A204.1 (cell line): ENCODE data around the gene B4GALNT3.

Source experiments
- FAIRE-seq: peaks from 2 replicates; lab custom pipeline; 2012; peaks lifted over from hg19 to GRCh38; lab: Jason Lieb, UNC

Gene B4GALNT3

DNA sequence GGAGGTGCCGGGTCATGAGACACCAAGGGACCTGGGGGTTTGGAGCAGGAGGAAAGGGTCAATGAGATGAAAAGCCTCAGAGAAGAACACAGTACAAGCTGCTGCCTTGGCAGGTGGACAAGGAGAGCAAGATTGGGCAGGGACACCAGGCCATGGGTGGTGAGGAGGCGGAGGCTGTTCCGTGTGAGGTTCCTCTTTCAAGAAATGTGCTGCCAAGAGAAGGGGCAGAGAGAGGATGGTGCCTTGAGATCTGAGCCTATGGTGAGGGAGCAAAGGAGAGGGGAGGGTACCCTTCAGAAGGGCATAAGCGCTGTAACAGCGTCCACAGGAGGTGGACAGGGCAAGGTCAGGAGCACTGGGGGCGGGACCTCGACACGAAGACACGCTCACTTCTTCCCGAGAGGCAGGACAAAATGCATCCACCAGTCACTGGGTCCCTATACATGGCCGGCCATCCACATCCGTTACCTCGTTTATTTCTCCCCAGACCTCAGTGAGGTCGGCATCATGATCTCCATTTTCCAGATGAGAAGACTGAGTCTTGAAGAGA, 100.2 kb downstream of the B4GALNT3 start:
- FAIRE-seq = no peak

DNA sequence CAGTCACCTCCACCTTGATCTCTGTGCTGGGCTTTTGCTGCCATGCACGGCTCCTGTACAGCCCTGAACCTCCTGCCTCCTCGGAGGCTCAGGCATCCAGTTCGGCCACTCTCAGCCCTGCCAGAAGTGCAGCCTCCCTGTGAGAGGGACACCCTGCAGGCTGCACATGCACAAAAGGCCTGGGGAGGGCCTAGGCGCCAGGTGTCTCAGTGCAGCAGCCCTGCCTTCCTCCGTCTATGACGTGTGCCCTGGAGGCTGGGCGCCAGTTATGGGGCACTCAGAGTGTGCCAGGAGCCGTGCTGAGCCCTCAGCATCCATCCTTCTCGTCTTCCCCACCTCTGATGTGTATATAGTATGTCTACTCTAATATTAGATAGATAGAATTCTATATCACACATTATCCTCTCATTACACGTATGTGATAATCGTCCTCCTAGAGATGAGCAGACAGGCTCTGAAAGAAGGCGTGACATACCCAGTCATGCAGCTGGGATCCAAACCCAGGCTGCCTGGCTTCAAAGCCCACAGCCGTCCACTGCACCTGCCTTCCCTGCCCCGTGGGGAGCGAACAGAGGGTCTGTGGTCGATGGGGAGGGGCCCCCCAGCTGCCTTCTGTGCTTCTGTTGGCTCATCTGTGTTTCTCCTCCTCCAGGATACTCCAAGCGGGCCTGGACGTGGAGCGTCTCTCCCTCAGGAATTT, 101.1 kb downstream of the B4GALNT3 start:
- no peak for FAIRE-seq

DNA sequence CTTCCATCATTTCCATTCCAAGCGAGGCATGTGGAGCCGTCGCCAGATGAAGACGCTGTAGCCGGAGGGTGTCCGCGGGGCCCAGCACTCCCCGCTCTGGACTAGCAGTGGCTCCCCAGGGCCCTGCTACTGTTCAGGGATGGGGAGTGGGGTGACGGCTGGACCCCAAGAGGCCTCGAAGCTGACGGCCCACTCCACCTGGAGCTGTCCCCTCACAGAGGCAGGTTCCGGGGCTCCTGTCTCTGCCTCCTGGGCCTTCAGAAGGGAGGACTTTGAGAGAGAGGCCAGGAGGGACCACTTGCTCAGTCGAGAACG, 101.6 kb downstream of the B4GALNT3 start:
- no peak for FAIRE-seq

DNA sequence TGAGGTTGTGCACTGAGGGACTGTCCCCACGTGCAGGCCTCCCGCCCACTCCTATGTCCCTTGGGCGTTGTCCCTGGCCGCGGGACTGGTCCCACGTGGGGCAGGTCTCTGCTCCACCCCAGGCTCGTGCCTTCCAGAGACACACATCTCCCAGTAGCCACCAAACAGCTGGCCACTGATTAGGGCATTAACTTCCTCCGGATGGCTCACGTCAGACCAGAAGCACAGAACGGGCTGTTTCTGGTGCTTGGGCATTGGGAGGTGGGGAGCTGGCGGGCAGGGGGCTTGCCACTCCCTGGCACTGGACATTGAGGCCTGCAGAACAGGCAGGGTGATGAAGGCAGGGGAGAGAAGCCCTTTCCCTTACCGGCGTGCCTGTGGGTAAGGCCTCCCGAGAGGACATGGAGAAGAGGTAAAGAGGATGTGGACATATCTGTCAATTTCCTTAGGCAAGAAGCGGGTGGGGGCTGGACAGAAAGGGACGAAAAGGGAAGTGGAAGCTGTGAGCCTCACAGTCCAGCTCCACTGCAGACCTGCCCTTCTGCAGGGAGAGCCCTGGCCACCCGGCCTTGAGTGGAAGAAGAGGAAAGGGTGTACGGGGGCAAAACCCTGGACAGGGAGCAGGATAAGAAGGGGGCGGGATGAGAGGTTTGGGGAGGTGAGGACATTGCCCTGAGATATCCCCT, 102.3 kb downstream of the B4GALNT3 start:
- no peak for FAIRE-seq

DNA sequence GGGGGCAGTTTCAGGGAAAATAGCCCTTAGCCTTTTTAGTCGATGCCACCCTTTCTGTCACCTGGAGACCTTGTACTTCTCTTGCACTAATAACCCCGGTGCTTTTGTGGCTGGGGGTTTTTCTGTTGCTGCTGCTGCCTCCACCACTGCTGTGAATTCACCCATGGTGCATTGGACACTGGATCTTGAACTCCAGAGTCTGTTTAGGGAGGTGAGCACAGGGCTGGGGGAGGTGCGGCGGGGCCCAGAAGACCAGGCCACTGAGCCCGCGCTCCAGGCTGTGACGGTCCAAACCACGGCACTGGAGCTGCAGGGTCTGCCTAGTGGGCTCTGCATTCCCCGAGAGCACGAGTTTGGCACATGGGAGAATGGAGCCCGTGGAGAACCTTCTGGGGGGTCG, 102.9 kb downstream of the B4GALNT3 start:
- FAIRE-seq = no peak

DNA sequence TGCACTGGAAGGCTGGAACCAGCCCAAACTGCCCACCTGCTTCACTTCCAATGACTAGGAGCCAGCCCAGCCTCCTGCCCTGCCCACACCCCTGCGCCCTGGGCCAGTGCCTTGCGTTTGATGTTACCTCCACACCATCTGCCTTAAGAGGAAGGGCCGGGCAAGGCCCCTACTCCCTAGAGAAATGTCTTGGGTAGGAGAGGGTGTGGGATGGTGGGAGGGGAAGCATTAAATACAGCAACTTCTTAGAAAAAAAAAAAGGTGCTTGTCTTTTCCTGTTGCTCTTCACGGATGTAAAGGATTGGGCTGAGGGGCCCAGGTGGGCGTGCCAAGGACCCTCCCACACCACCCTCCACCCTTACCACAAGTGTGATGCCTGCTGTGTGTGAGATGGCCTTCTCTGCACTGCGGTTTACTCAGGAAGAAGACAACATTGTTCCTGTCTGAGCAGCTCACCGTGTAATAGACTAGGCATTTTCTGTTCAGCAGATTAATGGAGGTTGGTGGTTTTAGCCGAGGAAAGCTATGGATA, 103.6 kb downstream of the B4GALNT3 start:
- FAIRE-seq = no peak

DNA sequence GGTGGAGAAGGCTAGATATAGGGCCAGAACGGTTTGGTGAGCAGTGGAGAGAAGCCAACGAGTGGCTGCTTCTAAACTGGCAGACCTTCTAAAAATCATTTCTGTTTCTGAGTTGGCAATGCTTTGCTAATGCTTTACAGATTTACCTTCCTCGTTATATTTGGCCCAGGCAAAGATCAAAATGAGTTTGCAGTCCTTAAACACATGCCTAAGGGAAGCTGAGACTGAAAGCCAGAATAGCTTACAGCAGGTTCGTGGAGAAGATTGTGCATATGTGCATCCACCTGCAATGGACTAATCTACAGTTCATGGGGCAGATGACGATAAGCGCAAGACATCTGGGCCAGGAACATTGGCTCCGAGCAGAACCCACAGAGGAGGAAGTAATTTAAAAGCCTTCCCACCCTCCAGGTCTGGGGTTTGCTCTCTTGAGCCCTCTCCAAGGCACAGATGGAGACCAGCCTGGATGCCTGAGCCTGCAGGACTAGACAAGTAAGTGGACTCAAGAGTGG, 104.1 kb downstream of the B4GALNT3 start:
- FAIRE-seq = no peak

DNA sequence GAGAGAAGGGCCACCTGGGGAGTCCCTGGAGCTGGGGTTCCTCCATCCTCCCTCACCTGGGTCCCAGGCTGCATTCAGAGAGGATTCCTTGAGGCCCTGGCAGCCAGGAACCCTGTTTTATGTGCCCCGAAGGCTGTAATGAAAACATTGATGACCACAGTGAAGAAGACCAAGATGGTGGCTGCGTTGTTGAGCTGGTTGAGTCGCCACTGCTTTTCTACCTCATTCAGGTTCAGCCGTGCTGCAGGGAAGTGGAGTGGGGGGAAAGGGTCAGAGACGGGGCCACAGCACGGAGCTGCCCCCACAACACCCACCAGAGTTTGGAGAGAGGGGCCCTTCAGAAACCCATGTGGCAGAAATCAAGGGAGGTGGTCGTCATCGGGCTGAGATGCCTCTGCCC, 105.4 kb downstream of the B4GALNT3 start:
- FAIRE-seq = no peak

DNA sequence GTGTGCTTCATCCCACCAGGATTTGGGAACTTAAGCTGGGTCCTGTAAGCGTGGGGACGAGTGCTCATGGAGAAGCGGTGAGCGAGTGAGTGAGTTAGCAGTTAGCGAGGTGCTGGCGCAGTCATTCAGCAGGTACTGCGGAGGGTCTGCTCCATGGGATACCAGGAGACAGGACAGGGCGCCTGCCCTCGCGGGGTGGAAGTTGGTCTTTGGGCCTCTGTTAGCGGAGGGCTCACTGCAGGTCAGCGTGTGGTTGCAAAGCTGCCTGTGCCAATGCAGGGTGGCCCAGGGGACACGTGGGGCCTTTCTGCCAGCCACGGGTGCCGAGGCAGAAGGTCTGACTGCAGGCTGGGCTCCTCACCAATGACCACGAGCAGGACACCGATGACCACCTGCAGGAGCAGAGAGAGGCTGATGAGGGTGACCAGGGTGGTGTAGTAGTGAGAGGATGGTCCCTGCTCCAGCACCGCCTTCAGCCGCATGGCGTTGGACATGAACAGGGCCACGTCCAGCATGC, 105.9 kb downstream of the B4GALNT3 start:
- no peak for FAIRE-seq

DNA sequence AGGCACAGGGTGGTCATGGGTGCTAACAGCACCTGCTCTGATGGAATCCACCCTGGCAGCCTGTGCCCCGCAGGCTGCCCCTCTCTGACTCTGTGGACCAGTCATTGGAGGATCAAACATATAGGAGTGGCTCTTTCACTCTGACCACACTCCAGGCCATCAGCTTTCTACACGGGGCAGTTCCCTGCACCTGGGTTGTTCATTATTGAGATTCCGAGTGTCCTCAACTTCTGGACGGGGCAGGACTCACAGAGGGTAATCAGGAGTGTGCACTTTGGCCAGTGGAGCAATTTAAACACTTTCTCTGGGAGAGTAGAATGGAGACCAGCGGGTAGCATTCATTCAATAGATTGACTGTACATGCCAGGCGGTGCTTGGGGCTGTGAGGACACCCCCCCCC, 108.7 kb downstream of the B4GALNT3 start:
- no peak for FAIRE-seq

DNA sequence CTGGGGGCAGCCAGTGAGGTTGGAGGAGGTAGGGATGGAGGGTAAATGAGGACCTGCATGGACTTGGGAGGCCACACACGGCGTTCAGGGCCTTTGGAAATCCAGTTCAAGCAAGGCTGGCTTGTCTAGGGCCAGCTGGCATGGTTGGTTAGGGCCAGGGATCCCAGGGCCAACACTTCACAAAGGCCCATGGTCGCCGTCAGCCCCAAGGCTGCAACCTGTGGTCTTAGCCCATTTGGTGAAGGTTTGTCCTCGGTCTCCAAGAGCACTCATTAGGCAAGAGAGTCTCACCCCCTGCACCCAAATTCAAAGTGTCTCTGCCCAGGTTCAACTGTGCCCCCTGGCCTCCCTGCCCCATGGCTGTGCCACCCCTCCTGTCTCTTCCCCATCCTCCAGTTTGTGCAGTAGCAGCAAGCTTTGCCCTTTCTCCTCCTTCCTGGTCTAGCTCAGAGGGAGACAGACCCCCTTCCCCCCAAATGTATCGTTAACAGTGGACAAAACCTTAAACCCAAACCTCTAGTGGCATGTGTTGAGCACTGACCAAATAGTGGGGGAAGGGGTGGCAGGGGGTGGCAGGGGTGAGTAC, 109.4 kb downstream of the B4GALNT3 start:
- FAIRE-seq = no peak

DNA sequence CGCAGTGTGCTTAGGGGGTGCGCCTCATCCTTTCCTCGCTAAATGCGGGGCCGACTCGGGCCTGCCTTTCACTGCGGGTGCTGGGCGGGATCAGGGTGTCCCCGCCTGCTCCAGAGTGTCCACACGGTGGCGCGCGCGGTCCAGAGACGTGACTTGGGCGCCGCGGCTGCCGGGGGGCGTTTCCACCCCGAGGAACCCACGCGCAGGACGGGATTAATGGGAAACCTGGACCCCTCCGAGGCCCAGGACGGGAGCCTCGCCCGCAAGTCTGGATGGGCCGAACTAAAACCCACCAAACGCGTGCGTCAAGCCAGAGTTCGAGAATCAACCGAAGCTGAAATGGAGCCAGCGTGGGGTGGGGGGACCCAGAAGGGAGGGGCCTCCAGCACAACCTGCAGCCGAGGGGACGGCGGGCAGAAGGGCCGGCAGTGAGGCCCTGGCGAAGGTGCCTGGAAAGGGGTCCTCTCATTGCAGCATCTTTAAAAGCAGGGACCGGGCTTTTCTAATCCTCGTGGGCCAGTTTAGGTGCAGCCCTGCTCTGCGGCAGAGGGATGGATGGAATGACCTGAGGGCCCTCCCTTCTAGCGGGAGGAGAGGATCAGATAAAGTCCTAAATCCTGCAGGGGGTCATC, 110.2 kb downstream of the B4GALNT3 start:
- FAIRE-seq = no peak

DNA sequence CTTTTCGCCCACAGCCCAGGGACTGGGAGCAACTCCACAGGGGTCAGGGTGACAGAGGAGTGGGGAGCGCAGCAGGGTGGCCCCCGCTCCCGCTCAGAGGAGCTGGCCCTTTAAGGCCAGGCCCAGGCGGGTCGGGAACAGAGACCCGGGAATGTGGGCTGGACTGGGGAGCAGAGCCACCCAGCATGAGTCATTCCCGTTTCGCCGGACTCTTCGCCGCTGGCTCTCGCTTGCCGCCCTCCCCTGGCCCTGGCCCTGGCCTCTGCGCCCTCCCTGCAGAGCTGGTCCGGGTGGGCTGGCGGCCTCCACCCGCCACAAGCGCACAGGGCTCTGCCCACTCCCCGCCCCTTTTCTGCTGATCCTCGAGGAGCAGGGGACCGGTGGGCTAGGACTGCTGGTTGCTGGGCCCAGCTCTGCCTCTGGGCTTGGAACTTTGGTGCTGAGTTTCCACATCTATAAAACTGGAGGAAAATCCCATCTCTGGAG, 110.7 kb downstream of the B4GALNT3 start:
- FAIRE-seq = no peak

DNA sequence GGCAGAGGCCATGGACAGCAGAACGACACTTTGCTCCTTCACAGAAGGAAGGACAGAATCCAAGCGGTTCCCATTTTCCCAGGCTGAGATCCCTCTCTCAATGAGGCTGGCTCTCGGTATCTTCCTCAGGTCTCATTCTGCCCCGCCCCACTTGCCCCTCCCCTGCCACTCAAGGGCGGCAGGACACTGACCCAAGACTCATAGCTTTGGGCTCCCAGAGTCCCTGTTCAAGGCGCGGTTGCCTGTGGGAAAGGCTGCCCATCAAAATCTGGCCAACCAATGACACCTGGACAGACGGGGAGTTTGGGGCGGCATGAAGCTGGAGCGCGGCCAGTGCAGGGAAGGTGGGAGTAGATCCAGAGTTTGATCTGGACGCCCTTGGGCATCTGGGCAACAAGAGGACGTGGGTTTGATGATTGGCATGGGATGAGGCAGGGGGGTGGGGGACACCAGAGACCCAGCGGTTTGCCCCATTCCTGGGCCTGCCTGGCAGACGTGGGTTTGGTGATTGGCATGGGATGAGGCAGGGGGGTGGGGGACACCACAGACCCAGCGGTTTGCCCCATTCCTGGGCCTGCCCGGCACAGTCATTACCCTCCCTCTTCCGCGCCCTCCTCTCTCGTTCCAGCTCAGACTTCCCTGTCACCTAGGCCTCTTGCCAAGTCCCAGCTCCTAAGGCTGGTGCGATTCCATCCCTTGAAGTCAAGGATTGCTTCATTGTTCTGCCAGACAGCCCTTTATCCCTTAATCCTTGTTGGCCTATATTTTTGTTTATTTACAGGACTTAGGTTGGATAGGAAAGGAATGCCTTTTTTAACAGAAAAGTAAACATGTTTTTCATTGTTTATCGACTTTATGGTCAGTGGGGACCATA, 111.4 kb downstream of the B4GALNT3 start:
- no peak for FAIRE-seq

DNA sequence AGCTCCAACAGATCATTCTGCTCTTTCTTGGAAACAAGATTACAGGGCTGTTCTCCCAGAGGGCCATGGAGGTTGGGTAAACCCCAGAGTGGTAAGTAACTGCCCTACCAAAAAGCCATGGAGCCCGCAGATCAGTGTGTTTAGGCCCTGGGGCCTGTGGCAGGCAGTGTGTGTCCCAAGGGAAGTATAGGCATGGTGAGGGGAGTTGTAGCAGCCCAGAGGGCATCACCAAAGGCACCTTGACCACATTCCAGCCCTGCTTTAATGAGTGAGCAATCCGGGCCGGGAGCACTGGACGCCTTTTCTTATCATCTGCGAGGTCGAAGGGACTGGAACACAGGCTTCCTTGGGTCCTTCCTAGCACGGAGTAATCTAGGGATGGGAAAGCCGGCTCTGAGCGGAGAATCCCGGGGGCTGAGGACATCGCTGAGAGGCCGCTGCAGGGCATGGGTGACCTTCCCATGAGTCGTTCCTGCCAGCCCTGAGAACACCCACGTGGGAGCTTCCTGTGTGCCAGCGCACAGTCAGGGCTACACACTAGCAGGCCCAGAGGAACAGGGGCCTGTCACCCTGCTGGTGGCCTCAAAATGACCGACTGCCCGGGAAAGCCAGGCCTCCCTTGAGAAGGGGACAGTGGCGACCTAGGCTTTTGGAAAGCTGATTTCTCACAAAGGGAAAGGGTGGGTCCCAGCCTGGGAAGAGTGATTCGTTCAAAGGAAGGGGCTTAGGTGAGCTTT, 112.2 kb downstream of the B4GALNT3 start:
- no peak for FAIRE-seq

DNA sequence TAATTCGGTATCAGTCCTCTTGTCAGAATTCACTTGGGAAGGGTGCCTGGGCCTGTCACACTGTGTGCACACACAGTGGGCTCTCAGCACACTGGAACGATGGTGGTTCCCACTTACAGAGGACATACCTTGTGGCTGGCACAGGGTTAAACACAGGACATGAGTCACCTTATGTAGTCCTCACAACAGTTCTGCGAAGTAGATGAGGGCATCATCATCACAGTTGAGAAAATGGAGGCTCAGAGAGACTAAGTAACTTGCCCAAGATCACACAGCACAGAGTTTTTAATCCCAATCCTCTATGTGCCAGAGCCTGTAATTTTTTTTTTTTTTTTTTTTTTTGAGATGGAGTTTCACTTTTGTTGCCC, 112.8 kb downstream of the B4GALNT3 start:
- no peak for FAIRE-seq

DNA sequence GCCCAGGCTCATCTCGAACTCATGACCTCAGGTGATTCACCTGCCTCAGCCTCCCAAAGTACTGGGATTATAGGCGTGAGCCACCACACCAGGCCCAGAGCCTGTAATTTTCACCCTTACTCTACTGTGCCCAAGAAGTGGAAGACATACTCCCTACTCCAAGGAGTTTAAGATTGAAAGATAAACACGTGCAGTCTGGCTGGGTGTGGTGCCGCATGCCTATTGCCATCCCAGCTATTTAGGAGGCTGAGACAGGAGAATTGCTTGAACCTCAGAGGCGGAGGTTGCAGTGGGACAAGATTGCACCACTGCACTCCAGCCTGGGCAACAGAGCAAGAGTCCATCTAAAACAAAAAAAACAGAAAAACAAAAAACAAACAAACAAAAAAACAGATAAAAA, 113.5 kb downstream of the B4GALNT3 start:
- FAIRE-seq = no peak

DNA sequence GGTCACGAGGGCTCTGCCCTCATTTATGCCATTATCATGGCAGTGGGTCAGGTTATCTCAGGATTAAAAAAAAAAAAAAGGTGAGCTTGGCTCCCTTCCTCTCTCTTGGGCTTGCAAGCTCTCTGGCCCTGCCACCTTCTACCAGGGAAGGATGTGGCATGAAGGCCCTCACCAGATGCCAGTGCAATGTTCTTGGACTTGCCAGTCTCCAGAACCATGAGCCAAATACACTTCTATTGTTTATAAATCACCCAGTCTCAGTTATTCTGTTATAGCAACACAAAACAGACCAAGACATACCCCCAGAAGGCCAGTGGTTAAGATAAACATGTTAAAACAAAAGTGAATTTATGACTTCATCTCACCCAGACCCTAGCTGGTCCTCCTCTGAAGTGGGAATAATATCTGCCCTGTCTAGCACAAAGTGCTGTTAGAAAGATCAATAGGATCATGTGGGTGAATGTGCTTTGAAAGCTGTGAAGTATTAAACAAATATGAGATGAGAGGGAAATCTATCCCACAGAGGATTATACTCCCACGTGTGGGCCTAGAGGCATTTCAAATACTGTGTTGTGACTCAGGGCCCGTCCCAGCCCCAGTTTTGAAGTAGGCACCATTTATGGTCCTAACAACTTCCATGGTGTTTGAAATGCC, 114.9 kb downstream of the B4GALNT3 start:
- FAIRE-seq = no peak

DNA sequence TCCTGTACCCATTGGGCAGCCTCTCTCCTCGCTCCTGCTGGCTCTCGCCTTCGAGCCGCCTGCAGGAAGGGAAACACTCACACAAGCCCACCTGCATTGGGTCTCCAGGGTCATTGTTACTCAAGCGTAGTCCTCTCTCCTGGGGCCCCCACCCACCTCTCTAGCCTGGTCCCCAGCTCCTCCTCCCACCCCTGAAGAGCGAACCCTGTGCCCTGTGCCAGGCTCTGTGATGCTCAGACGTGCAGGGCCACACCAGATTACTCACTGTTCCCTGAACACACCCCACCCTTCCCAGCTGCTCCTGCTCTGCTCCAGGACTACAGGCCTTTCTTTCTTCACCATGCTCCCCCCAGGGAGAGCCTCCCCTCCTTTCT, 115.4 kb downstream of the B4GALNT3 start:
- no peak for FAIRE-seq

DNA sequence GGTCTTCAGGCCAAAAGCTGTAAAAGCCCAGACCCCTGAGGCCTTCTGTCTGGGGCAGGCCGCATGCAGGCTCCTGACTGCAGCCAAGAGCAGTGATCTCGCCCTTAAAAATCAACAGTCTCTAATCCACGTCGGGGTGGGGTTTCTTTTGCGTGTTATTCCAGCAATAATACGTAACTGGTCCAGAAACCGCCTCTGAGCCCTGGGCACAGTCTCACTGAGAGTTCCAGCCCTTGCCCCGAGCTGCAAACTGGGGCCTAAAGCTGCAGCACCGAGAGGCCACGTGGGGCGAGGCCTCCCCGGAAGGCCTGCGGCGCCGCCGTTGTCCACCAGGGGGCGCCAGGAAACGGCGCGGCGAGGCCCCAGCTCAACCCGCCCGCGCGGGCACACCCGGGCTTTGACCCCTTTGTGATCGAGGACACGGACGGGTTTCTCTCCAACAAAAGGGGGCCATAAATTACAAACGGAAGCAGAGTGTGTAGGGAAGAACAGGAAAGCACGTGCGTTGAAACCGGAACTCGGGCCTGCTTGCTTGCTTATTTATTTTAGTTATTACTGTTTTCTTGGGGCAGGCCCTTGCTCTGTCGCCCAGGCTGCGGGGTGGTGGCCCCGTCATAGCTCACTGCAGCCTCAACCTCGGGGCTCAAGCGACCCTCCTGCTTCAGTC, 116.3 kb downstream of the B4GALNT3 start:
- FAIRE-seq = no peak
